SW480 (cell line): ENCODE data around the gene POC1B.

ENCODE experiments used
- DNase-seq: peaks from one replicate; pipeline ENCODE4 v3.0.0-alpha.2; 2016; ENCODE audit warnings: low spot score

Gene POC1B

GRCh38 chr12:89538897-89539296 lies 13.1 kb upstream of the POC1B start:
- DNase-seq, result no peak

GRCh38 chr12:89537389-89537788 lies 11.5 kb upstream of the POC1B start:
- DNase-seq, result no peak

GRCh38 chr12:89529738-89530137 lies 3.9 kb upstream of the POC1B start:
- peak; percentile 55 for DNase-seq

DNA sequence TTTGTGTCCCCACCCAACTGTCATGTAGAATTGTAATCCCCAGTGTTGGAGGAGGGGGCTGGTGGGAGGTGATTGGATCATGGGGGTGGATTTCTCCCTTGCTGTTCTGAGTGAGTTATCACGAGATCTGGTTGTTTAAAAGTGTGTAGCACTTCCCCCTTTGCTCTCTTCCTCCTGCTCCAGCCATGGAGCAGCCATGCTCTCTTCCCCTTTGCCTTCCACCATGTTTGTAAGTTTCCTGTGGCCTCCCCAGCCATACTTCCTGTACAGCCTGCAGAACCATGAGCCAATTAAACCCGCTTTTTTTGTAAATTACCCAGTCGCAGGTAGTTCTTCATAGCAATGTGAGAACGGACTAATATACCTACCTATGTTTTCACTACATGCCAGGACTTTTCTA lies 2.6 kb upstream of the POC1B start:
- DNase-seq, result no peak

GRCh38 chr12:89525305-89525823 lies 483 bp downstream of the POC1B start:
- peak; percentile 60 for DNase-seq

GRCh38 chr12:89524541-89525304 lies 1.1 kb downstream of the POC1B start, which contains the start of gene GALNT4:
GALNT4 (minus strand) TSS chr12:89524796; CDS start chr12:89524549, 247 bp downstream.
- DNase-seq, result peak; percentile 71

- no peak for DNase-seq
These were observed 1.9 kb downstream of the POC1B start for GRCh38 chr12:89523843-89524540.

GRCh38 chr12:89523393-89523792 lies 2.5 kb downstream of the POC1B start:
- DNase-seq, result no peak

DNA sequence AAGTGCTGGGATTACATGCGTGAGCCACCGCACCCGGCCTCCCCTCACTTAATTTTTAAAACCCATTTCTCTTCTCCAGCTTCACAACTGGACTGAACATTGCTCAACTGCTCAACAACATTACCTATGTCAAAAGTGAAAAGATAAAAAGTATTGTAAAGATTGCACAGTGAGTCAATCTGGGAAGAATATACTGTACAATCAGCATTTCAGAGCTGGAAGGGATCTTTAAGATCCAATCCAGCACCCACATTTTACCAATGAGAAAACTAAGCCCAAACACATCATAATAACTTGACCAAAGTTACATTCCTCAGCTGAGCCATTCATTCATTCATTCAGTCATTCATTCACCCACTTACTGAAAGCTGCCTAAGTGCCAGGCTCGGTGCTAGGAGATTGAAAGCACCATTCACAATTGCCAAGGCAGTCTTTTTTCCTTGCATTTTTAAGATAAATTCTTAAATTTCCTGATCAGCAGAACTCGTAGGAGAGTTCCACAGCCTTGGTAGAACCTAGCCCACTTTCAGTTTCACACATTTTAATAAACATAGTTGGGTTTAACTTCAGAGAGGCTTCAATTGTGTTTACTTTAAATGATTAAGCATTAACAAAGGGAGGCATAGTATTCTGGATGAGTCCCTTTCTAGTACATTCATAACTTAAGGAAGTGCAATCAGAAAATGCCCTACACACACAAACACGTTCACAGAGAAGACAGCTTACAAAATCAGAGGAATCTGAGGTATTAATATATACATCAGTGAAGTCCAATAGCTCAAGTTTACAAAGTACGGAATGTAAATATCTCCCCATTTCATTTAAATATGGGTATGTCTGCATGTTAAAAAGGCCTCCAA lies 4.3 kb downstream of the POC1B start:
- no peak for DNase-seq

DNA sequence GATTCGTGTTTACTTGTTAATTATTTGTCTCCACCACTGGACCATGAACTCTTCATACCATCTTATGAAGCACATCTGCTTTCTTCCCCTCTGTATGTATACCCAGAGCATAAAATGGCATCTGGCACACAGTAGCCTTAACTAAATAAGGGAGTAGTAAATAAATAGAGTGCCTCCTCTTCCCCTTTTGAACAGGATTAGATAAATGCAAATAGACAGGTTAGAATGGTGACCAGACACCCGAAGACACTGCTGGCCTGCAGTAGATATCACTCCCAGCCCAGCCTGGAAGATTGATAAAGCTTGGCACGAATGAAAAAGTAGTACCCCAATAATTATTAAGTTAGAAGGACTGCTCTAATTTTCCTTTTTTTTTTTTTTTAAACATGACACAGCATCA lies 8.1 kb downstream of the POC1B start:
- DNase-seq, result no peak

GRCh38 chr12:89516633-89517032 lies 9.2 kb downstream of the POC1B start:
- no peak for DNase-seq

- DNase-seq, result no peak
These were observed 11.1 kb downstream of the POC1B start for GRCh38 chr12:89514751-89515150.

DNA sequence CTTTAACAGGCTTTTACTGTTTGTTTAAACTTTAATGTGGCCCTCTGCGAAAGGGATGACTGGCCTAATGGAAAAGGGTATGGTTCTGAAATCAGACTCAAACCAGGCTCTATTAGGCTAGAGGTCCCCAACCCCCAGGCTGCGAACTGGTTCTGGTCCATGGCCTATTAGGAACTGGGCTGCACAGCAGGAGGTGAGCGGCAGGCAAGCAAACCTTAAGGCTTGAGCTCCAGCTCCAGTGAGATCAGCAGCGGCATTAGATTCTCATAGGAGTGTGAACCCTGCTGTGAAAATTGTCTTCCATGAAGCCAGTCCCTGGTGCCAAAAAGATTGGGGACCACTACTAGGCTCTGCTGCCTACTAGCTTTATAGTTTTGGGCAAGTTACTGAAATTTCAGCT lies 12.3 kb downstream of the POC1B start:
- DNase-seq, result no peak

DNA sequence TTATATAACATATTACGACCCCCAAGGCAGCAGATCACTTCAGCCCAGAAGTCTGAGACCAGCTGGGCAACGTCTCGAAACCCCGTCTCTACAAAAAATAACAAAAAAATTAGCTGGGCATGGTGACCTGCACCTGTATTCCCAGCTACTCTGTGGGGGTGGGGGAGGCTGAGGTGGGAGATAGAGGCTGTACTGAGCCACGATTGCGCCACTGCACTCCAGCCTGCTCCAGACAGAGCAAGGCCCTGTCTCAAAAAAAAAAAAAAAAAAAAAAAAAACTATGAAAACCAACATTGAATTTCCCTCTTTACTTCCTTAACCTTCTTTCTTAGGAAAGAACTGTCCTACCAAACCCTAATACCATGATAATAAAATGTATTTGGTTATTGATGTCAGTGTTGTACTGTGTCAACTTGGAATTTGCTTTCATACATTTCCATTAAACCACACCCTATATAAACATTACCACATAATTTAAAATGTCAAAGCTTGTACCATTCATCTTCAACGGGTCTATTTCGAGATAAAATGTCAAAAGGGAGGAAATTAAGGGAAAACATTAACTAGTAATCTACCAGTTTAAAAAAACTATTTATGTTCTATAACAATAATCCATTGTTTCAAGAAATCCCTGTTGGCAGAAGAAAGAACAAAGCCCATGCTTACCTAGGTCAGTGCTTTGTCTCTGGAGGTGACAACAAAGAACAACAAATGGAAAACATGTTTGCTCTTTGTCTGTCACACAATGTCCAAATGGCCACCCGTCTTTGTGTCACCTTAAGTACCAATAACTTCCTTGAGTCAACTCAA lies 18.6 kb downstream of the POC1B start:
- DNase-seq, result no peak

- DNase-seq, result no peak
These were observed 19.8 kb downstream of the POC1B start for GRCh38 chr12:89506050-89506449.

DNA sequence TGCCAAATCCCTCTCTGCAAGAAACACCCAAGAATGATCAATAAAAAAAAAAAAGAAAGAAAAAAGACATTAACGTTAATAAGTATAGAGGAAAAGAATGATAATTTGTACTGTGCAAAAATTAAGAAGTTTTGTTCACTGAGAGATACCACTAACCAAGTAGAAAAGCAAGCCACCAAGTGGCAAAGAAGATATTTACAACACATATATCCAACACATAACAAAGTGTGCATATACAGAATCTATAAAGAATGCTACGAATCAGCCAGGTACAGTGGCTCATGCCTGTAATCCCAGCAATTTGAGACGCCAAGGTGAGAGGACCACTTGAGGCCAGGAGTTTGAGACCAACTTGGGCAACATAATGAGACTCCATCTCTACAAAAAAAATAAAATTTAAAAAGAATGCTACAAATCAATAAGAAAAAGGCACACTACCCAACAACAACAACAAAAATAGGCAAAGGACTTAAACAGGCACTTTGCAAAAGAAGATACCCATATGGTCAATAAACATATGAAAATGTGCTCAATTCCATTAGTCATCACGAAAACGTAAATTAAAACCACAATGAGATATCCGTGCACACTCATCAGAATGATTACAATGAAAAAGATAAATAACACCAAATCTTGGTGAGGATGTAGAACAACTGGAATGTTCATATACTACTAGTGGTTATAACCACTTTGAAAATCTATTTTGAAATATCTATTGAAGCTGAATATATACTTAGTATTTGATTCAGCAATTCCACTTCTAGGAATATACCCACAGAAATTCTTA lies 21.1 kb downstream of the POC1B start:
- DNase-seq, result no peak

DNA sequence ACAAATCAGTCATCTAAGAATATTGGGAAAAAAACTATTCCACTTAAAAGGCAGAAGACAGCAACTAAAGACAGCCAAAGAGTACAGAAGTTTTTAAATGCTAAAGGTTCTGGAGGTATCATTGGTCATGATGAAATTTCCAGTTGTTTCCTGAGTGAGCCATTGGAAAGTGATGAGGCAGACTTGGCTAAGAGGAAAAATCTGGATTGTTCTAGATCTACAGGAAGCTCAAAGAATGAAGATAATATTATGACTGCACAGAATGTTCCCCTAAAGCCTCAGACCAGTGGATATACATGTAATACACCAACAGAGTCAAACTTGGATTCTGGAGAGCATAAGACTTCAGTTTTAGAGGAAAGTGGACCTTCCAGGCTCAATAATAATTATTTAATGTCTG lies 24.1 kb downstream of the POC1B start:
- DNase-seq, result no peak

- no peak for DNase-seq
These were observed 26.0 kb downstream of the POC1B start for GRCh38 chr12:89499857-89500256.

- DNase-seq, result no peak
These were observed 28.4 kb downstream of the POC1B start for GRCh38 chr12:89497467-89497866.

DNA sequence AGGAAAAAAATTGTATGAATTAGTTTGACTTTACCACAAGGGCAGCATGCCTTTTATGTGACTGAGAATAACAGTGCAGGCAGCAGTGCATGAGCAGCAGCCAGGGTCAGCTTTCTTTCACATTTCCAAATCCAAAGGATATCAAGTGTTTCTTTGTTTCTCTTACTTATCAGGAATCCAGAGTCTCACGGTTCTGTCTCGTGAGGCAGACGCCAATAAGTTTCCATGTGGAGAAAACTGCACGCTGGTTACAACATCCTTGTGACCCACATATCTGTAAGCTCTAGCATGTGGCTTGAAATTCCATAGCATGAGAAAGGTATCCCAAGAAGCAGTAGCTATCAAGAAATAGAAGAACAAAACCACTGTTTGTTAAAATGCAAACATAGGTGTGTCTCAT lies 28.8 kb downstream of the POC1B start:
- DNase-seq, result no peak
